ENCODE data around the gene TSGA10.

- TF ChIP-seq ZFP30 (CRISPR knock-in tag; IDR thresholded peaks at IDR 0.05) (no peak), PATZ1 (CRISPR knock-in tag; IDR thresholded peaks at IDR 0.05; ENCODE audit: borderline replicate concordance) (no peak), ZC3H10 (CRISPR knock-in tag; IDR thresholded peaks at IDR 0.05) (no peak), ZFP3 (CRISPR knock-in tag; IDR thresholded peaks at IDR 0.05) (no peak), CSRNP3 (CRISPR knock-in tag; IDR thresholded peaks at IDR 0.05) (no peak)
Observed at GRCh38 chr2:99127981-99128380, 26.8 kb downstream of the TSGA10 start.

All from SK-N-SH treated with all-trans-retinoic acid at 6 μM for 48 hours (cell line).